Nephron (organoid): ENCODE data around the gene PRSS57.

ENCODE experiments used
- H3K27ac Mint-ChIP-seq, 3 experiments: 2 replicates each; pipeline ENCODE4 v1.8.0; 2020; ENCODE audit warnings: mixed read lengths in 3 of 3, mild to moderate bottlenecking in 2 of 3, moderate library complexity in 1 of 3
- H3K27me3 Mint-ChIP-seq: 2 replicates; pipeline ENCODE4 v1.8.0; 2021; ENCODE audit warnings: low read depth, mild to moderate bottlenecking, moderate library complexity, mixed read lengths
- H3K36me3 Mint-ChIP-seq: 2 replicates; pipeline ENCODE4 v1.8.0; 2020; ENCODE audit warnings: low read depth, mixed read lengths
- H3K4me1 Mint-ChIP-seq: 2 replicates; pipeline ENCODE4 v1.8.0; 2020; ENCODE audit warnings: mixed read lengths
- H3K4me3 Mint-ChIP-seq, 3 experiments: 2 replicates each; pipeline ENCODE4 v1.8.0; 2020; ENCODE audit warnings: mild to moderate bottlenecking in 3 of 3, mixed read lengths in 3 of 3, moderate library complexity in 2 of 3
- H3K9me3 Mint-ChIP-seq: 2 replicates; pipeline ENCODE4 v1.8.0; 2020; ENCODE audit warnings: mixed read lengths
- TF ChIP-seq, protein P1 (sequence below), 3 experiments: fragments of 200-600 bp; sonication (generic); IDR thresholded peaks; one replicate each; pipeline ENCODE4 v1.5.0; 2021; ENCODE audit warnings: antibody characterized with exemption in 3 of 3; ENCODE audit not compliant: unreplicated experiment in 3 of 3

The PRSS57 gene

GRCh38 chr19:662207-662961 lies 32.9 kb downstream of the PRSS57 start:
- H3K27me3 Mint-ChIP-seq: no peaks in the 10 kb centered on the region
- H3K9me3 Mint-ChIP-seq: no peaks in the 10 kb centered on the region
- H3K4me1 Mint-ChIP-seq: peaks cover 28% of the 10 kb centered on the region
- H3K4me3 Mint-ChIP-seq: peak overlapping the region; percentile 82 to 83 (median 83)
- peak overlapping the region in 2 of 3 experiments; percentile 54 to 65 for H3K27ac Mint-ChIP-seq
- TF ChIP-seq, protein P1, sequence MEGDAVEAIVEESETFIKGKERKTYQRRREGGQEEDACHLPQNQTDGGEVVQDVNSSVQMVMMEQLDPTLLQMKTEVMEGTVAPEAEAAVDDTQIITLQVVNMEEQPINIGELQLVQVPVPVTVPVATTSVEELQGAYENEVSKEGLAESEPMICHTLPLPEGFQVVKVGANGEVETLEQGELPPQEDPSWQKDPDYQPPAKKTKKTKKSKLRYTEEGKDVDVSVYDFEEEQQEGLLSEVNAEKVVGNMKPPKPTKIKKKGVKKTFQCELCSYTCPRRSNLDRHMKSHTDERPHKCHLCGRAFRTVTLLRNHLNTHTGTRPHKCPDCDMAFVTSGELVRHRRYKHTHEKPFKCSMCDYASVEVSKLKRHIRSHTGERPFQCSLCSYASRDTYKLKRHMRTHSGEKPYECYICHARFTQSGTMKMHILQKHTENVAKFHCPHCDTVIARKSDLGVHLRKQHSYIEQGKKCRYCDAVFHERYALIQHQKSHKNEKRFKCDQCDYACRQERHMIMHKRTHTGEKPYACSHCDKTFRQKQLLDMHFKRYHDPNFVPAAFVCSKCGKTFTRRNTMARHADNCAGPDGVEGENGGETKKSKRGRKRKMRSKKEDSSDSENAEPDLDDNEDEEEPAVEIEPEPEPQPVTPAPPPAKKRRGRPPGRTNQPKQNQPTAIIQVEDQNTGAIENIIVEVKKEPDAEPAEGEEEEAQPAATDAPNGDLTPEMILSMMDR (IDR thresholded peaks at IDR 0.05; ENCODE audit: unreplicated experiment in 3 of 3): no peak
- H3K36me3 Mint-ChIP-seq: no peaks in the 10 kb centered on the region

DNA sequence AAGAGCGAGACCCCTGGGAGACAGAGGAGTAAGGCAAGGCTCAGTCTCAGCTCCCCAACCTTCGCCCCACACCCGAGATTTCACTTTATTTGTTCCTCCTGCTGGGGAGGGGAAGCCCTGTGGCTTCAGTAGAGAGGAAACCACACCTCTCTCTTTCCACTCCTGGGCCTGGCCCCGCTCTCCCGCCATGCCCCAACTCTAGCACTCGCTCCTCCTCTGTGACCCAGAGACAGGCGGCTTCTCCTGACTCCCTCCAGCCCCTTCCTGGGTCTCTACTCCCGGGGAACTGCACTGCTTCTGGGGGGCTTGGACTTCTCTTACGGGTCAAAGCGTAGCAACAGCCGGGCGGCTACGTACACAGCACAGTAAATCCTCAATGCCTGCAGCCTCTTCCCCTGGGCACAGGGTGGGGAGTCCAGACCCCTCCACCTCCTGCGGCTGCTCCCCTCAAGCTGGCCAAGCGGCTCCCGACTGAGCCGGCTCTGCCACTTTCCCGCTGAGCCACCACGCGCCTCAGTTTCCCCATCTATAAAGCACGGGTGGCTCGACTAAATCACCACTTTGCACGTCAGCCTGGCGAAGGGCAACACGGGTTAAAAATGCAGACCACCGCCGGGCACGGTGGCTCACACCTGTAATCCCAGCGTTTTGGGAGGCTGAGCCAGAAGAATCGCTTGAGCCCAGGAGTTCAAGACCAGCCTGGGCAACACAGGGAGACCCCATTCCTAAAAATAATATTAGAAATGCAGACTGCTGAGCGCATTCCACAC lies 33.6 kb downstream of the PRSS57 start:
- Mint-ChIP-seq H3K36me3 (no peaks in the 10 kb centered on the region), H3K4me3 (peak overlapping the region; percentile 82 to 83 (median 83)), H3K9me3 (no peaks in the 10 kb centered on the region), H3K27ac (peak overlapping the region; percentile 54 to 89 (median 88)), H3K27me3 (no peaks in the 10 kb centered on the region), H3K4me1 (peaks cover 28% of the 10 kb centered on the region)
- TF ChIP-seq, protein P1 (IDR thresholded peaks at IDR 0.05; ENCODE audit: unreplicated experiment in 3 of 3): no peak

- TF ChIP-seq, protein P1 (IDR thresholded peaks at IDR 0.05; ENCODE audit: unreplicated experiment in 3 of 3): no peak
- Mint-ChIP-seq H3K9me3 (no peaks in the 10 kb centered on the region), H3K4me1 (peaks cover 33% of the 10 kb centered on the region), H3K4me3 (peak overlapping the region; percentile 82 to 83 (median 83)), H3K36me3 (no peaks in the 10 kb centered on the region), H3K27me3 (no peaks in the 10 kb centered on the region), H3K27ac (peak overlapping the region; percentile 54 to 89 (median 88))
These were observed 34.3 kb downstream of the PRSS57 start for GRCh38 chr19:660793-661426.

DNA sequence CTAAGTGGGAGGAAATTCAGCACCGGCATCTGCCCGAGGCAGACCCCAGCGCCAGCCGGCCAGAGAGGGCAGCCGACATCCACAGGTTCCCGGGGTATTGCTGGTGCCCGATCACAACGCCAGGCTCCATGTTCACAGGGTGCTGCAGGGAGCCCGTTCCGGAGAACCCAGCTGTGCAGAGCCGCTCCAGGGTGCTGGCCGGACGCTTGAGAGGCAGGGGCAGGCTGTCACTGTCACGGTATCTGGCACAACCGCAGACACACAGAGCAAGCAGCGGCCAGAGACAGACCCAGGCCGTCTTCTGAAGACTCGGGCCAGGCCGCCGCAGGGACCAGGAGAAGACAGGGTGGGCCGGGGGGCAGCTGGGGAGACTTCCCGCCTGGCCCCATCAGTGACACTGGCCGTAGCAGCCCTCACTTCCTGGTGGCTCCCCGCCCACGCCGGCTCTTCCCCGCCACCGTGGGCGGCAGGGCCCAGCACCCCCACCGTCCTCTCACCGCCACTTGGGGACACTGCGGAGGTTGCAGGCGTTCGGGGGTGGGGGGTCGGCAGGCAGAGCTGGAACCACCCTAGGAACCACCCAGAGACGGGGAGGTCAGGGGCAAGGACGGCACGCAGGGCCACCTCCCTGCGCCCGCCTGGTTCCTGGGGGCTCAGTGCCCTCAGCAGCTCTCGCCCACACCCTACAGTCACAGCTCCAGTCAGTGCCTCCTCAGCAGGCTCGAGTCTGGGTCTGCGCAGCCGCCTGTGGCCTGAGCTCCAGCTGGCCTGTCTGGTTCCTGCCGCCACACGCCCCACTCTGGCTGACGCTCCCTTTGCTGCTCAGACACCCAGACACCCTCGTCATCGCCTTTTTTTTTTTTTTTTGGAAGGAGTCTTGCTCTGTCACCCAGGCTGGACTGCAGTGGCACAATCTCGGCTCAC lies 36.1 kb downstream of the PRSS57 start:
- Mint-ChIP-seq H3K27me3 (no peaks in the 10 kb centered on the region), H3K27ac (peak overlapping the region in 1 of 3 experiments; percentile 52), H3K4me3 (peak overlapping the region; percentile 10 to 43 (median 11)), H3K36me3 (no peaks in the 10 kb centered on the region), H3K4me1 (peaks cover 38% of the 10 kb centered on the region), H3K9me3 (no peaks in the 10 kb centered on the region)
- TF ChIP-seq, protein P1 (IDR thresholded peaks at IDR 0.05; ENCODE audit: unreplicated experiment in 3 of 3): no peak

- Mint-ChIP-seq H3K27me3 (no peaks in the 10 kb centered on the region), H3K27ac (no peak overlapping the region), H3K36me3 (peaks cover 4% of the 10 kb centered on the region), H3K9me3 (no peaks in the 10 kb centered on the region), H3K4me1 (peaks cover 42% of the 10 kb centered on the region), H3K4me3 (no peak overlapping the region)
- TF ChIP-seq, protein P1 (IDR thresholded peaks at IDR 0.05; ENCODE audit: unreplicated experiment in 3 of 3): no peak
These were observed 37.0 kb downstream of the PRSS57 start for GRCh38 chr19:658059-658839.
